Dermis blood vessel endothelial cell (primary cell): Measurements from ENCODE around the gene SPSB4. TPM values are rescaled to one million over a fixed set of nuclear protein-coding genes. Genes with fewer than 3 reads are reported as not detected.

Experiments used
- DNase-seq: peaks from one replicate; pipeline ENCODE4 v3.0.0; 2010
- total RNA-seq: library from RNA; depleted of rRNA; stranded (reverse); fragments of >200 nt; gene quantifications from 2 replicates; pipeline ENCODE4 v1.2.3, GENCODE V29; 2014

The SPSB4 gene
- total RNA-seq, 1 donor from 2014 or later: not detected

DNA sequence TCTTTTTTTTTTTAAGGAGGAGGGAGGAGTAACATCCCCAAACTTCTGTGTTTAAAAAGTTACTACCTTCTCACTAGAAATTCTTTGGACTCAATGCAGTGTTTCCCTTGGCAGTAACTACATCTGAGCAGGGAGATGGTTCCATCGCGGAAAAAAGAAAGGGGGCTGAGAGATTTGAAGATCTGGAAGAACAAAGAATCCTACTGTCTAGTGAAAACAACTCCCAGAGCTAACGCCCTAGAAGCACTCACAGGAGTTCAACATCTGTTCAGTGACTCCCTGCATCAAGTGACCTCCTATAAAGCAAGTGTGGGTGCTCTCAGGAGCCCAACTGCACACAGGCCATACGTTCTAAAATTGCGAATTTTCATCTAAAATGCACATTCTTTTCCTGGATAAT, 113.7 kb downstream of the SPSB4 start:
- no peak for DNase-seq

DNA sequence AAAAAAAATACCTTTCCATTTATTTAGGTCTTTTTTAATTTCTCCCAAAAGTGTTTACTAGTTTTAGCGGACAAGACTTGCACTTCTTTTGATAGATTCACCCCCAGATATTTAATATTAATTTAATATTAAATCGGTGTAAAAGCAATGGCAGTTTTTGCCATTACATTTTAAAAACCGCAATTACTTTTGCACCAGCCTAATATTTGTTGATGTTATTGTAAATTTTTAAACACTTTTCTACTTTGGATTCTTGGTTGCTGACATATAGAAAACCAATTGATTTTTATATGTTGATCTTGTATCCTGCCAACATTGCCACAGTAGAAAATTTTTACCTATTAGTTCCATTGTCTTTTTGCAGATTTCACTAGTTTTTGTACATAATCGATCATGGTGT, 116.5 kb downstream of the SPSB4 start:
- no peak for DNase-seq

DNA sequence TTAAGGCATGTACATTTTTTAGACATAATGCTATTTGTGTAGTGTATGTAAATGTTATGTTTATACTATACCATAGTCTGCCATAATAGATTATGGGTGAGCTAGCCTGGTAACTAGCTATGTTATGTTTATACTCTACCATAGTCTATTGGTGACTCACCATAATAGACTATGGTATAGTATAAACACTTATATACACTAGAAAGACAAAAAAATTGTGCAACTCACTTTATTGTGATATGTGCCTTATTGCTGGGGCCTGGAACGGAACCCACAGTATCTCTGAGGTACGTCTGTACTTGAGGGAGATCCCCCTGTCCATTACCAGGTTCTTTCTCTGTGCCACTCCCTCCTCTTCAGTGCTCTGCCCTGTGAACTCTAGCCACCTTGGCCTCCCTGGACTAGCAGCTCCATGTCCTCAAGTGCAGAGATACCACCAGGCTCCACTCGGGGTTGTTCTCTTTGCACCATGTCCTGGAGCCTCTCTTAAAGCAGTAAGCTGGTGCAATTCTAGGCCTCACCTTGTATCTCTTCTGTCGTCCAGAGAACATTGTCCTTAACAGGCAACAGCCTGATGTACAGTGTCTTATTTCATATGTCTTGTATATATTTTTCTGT, 119.6 kb downstream of the SPSB4 start:
- no peak for DNase-seq

DNA sequence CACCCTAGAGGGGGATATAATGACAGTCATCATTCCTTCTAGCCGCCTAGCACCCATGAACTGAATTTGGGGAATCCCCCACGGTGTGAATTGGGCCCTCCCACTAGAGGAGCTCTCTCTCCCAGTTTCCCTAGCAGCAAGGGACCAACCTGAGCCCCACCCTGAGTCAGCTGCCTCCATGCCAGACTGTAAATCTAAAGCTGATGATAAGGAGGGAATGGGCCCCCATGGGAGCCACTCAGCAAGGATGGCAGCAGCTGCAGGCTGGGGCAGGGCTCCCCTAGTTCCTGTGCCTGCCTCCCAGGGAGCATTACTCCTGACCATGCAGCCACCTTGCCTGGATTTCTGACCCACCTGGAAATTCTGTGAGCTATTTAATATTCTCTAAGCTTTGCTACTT, 123.5 kb downstream of the SPSB4 start:
- no peak for DNase-seq

DNA sequence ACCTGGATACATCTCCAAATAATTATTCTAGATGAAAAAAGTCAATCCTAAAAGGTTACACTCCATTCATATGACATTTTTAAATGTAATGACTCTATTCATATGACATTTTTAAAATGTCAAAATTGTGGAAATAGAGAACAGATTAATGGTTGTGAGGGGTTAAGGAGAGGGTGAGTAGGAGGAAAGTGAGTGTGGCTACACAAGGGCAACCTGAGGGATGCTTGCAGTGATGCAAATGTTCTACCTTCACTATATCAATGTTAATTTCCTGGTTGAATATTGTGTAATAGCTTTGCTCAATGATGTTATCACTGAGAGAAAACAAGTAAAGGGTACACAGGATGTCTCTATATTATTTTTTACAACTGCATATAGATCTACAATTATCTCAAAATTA, 125.6 kb downstream of the SPSB4 start:
- DNase-seq: no peak

DNA sequence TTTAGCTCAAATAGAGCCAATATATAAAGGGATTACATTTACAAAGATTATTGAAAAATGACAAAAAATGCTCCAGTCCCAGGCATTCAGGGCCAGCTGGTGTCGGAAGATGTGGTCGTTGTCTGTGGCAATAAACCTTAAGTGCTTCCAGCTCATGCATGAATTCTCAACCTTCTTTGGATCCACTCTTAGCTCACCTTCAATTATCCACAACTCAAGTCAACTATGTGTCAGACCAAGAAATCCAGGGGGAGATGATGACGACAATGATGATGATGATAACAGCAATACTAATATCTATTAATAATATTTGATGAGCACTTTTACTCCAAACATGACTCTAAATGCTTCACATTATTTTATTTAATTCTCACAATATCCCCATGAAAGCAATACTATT, 126.9 kb downstream of the SPSB4 start:
- no peak for DNase-seq

DNA sequence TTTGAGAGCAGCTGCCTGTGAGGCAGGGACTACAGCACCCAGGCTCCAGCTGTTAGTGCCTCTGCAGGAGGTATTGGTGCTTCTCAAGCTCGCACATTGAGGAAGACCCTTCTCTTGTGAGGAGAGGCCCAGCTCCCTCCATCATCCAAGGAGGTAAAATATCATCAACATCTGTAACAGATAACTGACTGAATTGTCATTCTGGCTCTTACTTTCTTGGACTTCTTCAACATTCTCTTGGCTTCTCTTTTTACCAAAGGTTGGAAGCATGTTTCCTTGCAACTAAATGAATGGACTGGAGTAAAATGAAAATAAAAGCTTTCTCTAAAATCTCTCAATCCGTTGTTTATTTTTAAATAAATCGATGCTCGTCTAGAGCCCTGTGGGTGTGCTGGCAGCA, 127.4 kb downstream of the SPSB4 start:
- DNase-seq: no peak

DNA sequence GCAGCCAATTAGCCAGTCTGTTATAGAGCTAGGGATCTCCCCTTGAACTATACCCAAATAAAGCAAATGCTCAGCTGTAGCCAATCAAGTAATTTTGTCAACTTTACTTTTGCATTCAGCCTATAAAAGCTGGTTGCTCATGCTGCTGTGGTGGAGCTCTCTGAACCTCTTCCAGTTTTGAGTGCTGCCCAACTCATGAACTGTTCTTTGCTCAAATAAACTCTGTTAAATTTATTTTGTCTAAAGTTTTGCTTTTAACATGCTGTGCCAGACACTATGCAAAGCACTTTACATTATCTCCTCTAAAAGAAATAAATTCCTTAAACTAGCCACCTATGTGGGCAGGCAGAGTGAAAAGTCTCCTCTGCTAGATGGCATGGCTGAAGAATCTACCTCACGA, 128.8 kb downstream of the SPSB4 start:
- no peak for DNase-seq

DNA sequence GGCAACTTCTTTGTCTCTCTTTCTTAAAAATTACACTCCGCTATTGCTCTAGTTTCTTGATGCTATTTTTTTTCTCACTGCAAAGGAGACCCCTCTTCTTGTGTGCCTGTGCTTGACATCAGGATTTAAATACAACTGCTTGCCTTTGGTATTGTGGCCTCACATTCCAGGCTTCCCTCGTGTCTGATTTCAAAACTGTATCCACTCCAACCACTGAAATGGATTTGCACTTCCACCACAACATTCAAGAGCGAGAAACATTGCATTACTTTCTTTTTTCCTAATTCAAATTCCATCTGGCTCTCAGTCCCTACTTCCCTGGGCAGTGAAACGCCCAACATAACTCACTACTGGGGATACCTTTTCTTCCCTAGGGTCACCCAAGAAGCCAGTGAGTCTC, 130.0 kb downstream of the SPSB4 start:
- no peak for DNase-seq

DNA sequence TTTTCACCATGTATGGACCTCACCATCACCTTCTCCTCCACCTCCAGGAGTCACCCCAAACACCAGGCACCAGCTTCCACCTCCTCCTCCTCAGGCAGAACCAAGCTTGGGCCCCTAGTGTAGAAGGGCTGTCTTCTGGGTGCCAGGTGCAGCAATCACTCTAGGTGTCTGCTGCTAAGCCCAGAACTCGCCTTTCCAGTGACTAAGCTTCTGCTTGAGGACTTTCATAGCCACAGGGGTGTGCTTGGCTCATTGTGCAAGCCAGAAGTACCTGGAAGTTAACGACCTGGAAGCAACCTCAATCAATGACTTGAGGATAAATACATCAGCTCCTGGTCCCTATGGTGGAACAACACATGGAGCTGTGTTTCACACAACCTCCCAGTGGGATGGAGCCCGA, 130.7 kb downstream of the SPSB4 start:
- DNase-seq: no peak

DNA sequence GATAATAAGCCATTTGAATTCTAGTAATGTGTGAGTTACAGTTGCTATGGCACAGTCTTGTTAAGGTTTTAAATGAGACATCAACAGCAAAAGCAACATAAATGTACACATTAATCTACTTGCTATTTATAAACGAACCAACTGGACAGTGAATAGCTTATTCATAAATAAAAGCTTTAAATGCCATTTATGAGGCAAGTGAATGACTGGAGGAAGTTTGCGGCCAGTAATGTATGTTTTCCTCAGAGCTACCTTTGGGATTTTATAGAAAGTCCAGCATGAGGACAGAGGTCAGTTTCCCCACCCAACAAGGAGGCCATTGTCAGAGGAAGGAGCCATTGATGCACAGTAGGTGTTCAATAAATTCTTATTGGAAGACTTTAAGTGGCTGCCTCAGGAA, 132.5 kb downstream of the SPSB4 start:
- DNase-seq: no peak

DNA sequence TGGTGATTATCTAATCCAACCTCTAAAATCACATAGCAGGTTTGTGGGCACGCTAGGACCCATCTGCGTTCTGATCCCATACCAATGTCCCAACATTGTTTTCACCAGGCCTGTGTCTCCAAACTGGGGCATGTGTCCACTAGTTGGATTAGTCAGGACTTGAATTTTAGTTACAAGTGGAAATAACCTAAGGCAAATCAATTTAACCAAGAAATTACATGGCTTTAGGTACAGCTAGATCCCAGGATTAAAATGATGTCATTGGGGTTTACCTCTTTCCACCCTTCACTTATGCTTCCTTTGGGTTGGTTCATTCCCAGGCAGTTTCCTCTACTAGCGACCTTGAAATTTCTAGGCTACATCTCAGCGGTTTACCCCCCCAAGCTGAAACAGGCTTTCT, 133.3 kb downstream of the SPSB4 start:
- DNase-seq: no peak

DNA sequence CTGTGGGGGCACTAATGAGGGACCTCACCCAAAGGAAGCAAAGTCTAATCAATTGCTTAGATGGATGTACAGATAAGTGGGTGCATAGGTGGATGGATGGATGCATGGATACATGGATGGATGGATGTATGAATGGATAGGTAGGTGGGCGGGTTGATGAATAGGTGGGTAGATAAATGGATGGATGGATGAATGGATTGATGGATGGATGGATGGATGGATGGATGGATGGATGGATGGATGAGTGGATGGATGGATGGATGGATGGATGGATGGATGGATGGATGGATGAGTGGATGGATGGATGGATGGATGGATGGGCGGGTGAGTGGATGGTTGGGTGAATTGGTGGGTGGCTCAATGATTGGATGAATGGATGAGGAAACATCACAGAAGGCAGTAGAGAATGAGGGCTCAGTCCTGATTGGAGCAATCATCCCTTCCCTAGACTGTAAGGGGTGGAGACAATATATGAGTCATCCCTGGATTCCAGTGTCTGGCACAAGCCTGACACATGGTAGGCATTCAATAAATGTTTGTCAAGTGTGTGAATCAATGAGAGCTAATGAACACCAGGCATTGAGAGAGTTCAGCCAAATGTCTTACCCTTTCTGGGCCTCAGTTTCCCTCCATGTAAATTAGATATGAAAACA, 140.1 kb downstream of the SPSB4 start:
- no peak for DNase-seq

DNA sequence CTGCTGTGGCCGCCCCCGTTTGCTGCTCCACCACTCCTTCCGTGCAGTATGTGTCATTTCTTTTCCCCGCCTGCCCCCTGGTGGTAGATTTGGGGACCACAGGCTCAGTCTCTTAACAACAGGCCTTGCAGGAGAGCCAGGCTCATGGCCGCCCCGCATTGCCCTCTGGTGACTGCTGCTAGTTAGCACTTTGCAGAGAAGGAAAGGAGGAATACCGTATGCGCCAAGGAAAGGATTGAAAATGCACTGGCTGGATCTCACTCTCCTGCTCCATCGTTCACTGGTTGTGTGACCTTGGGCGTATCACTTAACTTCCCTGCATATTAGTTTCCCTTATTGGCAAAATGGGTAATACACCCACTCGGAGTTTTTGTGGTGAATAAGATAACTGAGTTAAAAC, 141.2 kb downstream of the SPSB4 start:
- peak; percentile 96 for DNase-seq

DNA sequence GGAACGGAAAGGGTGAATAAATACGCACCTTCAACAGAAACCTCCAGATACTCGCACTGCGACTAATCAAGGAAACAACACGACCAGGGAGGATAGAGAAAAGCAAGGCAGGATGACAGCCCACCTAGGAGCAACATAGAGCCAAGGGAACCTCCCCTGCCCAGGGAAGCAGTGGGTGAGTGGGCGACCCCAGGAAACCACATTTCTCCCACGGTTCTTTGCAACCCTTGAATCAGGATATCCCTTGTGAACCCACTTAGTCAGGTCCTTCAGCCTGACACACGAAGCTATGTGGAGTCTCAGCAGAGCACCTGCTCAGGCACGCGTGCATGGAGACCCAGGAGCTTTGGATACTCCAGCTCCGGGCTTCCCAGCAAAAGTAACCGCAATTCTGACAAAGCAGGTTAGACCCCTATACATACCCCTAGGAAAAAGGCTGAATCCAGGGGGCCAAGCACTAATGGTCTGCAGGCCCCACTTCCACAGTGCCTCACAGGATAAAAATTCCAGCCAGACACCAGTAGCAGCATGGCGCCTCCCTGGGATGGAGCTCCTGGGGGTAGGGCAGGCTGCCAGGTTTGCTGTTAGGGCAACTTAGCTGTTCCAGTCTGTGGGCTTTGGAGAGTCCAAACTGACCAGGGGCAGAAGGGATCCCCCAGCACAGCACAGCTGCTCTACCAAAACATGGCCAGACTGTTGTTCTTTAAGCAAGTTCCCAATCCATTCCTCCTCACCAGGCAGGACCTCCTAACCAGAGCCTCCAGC, 142.1 kb downstream of the SPSB4 start:
- DNase-seq: no peak

Other genes starting within 250 kb of the SPSB4 start
- 51.3 and 60.6 TPM in 2 replicates for gene SLC25A36, start 109.5 kb upstream of the SPSB4 start, total RNA-seq
- 0.34 and 0.56 TPM in 2 replicates for gene PXYLP1, start 180.5 kb downstream of the SPSB4 start, total RNA-seq